Activated CD8-positive, alpha-beta memory T cell treated with anti-CD3 and anti-CD28 coated beads for 4 hours (primary cell): ENCODE results near the gene SDF2.
"Not testable (repeated sequence)": the region's sequence is repeated elsewhere in the genome, so short reads cannot be mapped to it uniquely, and the experiment has no call there.

Source experiments
- DNase-seq, 2 donors: peaks; one replicate each; pipeline ENCODE4 v3.0.0-alpha.2; 2020; ENCODE audit warnings: low read depth in 2 of 2

The SDF2 gene

DNA sequence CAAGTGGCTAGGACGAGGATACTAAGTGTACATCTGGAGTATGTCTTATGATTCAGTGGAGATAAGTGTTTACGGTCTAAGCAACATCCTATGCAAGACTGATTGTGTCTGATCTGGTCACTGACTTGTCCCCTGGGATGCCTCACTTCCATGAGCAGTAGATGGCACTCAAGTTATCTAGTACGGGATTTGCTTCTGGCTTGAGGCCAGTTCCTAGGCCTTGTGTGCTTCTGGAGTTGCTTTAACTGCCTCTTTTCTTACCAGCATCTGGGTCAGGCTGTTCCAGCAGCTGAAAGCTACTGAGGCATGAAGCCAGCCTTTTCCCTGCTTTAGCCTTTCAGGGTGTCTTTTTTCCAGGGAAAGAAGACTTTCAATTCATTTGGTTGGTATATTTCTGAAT, 23.3 kb upstream of the SDF2 start:
- no peak for DNase-seq

DNA sequence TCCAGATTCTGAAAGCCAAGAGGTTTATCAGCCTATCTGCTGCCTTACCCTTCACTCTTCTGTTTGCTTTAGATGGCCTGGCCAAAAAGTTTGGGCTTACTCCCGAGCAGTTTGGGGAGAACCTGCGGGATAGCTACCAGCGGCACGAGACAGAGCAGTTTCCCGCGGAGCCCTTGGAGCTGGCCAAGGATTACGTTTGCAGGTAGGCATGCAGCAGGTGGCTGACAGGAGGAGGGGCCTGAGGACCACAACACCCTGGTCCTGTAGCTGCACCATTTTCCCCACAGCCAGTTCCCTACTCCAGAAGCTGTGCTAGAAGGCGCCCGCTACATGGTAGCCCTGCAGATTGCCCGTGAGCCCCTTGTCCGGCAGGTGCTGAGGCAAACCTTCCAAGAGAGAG, 20.9 kb upstream of the SDF2 start:
- no peak for DNase-seq

DNA sequence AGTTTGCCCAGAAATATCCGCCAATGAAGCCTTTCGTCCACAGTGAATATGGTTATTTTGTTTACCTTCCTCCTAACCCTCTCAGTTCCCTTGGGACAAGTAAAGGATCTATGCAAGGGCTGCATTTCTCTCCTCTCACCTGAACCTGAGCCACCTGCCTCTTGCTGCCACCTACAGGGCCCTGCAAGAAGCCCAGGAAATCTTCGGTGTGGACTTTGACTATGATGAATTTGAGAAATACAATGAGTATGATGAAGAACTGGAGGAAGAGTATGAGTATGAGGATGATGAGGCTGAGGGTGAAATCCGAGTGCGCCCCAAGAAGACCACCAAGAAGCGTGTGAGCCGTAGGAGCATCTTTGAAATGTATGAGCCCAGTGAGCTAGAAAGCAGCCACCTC, 14.3 kb upstream of the SDF2 start:
- no peak for DNase-seq

DNA sequence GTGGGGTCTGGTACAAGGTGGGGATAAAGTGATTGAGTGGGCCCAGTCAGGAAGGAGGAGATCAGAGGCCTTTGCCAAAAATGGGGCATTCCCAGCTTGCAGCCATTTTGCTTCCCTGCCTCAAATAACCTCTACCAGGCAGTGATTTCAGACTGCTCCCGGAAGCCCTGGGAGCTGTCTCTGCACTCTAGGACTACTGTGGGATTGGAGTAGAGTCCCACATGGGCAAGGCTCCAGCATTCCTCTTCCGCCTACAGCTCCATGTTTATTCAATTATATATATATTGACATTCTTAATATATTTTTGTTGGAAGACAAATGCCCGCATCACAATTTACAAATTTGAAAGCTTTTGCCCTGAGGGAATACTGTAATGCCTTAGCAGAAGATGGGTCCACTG, 13.8 kb upstream of the SDF2 start:
- no peak for DNase-seq

DNA sequence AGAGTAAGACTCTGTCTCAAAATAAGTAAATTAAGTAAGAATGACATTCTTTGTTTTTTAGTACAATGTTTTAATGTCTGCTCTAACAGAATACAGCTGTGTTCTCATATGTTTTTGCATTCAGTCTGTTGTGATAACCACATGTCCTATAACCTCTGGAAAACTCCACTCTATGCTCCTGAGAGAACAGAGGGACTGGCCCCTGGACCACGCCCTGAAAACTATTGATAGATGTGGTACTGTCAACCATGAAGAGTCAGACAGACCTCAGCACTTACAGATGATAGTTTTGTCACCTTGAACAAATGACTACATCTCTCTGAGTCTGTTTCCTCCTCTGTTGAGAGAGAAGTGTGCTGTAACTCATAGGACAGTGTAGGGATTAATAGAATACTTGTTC, 8.2 kb upstream of the SDF2 start:
- no peak for DNase-seq

DNA sequence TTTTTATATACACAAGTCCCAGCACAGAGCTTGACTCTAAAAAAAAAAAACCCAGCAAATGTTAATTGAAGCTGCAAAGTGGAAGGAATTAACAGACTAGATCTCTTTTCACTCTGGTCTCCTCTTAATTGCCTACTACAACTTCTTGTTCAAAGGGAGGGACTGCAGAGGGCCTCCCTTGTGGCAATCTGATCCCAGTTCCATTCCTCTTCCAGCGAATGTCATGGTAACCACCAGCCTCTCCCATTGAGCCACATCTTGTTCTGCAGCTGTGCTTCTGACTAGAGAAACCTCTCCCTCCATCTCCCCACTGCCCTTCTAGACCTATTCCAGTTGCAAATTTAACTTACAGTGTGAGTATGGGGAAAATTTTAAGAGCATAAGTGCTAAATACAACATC, 6.2 kb upstream of the SDF2 start:
- no peak for DNase-seq

DNA sequence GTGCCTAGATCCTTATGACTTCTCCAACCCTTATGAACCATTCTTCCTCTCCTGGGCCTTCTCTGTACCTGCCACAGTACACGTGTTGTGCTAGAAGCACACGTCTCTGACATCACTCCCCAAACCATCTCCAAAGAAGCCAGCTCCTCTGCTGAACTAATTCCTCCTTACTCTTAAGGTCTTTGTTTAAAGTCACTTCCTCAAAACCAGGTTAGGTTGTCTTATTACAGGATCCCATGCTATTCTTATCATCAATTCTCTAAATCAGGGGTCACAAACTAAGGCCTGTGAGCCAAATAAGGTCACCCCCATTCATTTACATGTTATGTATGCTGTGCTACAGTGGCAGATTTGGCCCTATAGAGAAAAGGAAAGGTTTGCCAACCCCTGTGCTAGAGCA, 4.3 kb upstream of the SDF2 start:
- no peak for DNase-seq

DNA sequence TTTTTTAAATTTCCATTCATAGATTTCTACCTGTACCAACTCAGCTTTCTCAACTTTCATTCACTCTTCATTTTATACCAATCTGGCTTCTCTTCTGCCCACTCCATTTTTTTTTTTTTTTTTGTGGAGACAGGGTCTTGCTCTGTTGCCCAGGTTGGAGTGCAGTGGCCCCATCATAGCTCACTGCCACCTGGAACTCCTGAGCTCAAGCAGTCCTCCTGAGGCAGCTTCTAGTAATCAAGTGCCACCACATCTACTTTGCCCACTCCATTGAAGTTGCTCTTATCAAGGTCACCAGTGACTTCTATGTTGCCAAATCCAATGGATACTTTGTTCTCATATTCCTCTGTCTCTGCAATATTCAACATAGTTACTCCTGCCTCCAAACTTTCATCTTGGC, 2.0 kb upstream of the SDF2 start:
- DNase-seq = no peak

DNA sequence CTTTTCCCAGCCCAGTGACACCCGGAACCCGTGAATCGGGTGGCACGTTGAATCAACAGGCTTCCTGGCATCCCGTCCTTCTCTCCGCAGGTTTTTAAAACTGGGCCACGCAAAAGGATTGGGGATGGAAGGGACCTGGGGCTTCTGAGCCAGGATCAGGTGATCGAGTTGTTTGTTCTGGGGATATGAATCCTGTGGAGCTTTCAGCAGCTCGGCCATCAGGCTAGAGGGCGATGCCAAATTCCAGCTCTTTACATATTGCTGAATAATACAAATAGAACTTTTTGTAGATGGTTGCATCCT, 772 bp upstream of the SDF2 start:
- DNase-seq = no peak

DNA sequence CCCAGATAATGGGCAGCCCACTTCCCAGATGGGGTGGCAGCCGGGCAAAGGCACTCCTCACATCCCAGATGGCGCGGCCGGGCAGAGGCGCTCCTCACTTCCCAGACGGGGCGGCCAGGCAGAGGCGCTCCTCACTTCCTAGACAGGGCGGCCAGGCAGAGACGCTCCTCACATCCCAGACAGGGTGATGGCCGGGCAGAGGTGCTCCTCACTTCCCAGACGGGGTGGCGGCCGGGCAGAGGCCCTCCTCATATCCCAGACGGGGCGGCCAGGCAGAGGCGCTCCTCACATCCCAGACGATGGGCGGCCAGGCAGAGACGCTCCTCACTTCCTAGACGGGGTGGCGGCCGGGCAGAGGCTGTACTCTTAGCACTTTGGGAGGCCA, 2.2 kb downstream of the SDF2 start:
- DNase-seq = not testable (repeated sequence)

DNA sequence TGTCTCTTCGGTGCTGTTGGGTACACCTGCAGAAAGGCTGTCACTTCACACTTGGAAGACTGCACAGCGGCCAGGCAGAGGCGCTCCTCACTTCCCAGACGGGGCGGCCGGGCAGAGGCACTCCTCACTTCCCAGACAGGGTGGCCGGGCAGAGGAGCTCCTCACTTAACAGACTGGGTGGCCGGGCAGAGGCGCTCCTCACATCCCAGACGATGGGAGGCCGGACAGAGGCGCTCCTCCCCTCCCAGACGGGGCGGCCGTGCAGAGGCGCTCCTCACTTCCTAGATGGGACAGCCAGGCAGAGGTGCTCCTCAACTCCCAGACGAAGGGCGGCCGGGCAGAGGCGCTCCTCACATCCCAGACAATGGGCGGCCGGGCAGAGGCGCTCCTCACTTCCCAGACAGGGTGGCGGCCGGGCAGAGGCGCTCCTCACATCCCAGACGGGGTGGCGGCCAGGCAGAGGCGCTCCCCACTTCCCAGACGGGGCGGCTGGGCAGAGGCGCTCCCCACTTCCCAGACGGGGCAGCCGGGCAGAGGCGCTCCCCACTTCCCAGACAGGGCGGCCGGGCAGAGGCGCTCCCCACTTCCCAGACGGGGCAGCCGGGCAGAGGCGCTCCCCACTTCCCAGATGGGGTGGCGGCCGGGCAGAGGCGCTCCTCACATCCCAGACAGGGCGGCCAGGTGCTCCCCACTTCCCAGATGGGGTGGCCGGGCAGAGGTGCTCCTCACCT, 2.8 kb downstream of the SDF2 start:
- DNase-seq = not testable (repeated sequence)

DNA sequence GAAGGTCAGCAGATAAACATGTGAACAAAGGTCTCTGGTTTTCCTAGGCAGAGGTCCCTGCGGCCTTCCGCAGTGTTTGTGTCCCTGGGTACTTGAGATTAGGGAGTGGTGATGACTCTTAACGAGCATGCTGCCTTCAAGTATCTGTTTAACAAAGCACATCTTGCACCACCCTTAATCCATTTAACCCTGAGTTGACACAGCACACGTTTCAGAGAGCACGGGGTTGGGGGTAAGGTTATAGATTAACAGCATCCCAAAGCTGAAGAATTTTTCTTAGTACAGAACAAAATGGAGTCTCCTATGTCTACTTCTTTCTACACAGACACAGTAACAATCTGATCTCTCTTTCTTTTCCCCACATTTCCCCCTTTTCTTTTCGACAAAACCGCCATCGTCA, 3.4 kb downstream of the SDF2 start:
- DNase-seq = not testable (repeated sequence)

DNA sequence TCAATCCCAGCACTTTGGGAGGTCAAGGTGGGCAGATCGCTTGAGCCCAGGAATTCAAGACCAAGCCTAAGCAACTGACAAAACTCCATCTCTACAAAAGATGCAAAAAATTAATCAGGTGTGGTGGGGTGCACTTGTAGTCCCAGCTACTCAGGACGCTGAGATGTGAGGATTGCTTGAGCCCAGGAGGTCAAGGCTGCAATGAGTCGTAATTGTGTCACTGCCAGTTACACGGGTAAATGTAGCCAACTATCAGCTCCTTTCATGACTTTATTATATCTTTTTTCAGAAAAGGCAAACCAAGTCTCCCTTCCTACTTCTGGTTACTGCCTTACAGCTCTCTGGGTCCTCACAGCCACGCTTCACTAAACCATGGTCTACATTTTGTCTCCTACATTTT, 4.0 kb downstream of the SDF2 start:
- no peak for DNase-seq

DNA sequence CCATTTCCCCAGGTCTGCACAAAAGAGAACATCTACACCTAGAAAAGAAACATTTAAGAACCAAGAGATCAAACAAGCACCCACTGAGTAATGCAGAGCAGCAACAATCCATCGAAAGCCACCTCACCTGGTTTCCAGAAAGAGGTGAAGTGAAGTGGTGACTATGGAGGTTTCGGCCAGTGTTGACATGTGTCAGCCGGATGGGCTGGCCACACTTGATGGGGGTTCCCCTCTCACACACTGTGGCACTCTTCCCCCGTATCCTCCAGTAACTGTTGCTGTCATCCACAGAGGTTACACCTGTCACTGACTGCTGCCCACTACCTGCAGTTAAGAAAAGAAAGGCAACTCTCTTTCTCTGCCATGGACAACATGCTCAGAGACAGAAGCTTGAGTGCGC, 6.5 kb downstream of the SDF2 start:
- DNase-seq = no peak

DNA sequence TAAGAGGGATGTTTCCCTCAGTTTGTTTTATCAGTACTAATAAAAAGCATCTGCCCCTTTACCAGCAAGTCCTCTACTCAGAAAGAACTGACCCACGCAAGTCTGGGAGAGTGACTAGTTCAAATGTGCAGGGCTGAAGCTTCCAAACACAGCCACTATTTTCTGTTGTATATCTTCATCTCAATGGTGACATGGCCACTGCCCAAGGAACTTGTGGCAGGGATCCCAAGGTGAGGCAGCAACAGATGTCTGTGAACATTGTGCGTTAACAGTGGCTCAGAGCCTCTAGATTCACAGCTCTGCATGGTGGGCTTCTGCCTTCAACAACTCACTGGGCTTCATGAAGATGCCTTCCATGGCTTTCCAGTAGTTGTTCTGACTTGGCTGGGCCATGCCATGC, 13.0 kb downstream of the SDF2 start:
- DNase-seq = no peak

DNA sequence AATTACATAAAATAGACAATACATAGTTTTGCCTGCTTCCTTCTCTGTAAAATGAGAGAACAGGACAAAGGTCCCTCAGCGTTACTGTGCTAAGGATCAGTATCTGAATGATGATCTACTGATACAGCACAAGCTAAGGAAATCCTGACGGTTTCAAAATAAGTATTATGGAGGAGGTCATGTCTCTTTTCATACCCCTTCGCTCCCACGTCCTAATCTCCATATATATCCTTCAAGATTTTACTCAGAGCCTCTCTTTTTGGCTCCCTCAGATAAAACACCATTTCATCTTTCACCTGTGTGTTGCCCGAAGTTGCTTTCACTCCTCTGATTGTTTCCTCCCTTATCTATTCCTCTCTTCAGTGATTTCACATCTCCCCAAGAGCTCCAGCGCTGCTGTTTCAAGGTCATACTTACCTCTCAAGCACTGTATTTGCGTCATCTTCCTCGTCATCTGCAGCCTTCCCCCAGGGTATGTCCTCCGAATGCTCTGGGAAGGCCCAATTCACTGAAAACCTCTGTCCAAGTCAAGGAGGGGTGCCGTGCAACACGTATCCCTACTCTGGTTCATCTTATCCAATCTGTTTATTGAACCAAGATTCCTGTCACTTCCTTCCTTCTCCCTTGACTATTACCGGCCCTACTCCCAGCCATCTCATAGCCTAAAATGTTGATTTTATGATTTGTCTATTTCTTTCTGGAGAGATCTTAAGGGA, 15.5 kb downstream of the SDF2 start:
- no peak for DNase-seq

DNA sequence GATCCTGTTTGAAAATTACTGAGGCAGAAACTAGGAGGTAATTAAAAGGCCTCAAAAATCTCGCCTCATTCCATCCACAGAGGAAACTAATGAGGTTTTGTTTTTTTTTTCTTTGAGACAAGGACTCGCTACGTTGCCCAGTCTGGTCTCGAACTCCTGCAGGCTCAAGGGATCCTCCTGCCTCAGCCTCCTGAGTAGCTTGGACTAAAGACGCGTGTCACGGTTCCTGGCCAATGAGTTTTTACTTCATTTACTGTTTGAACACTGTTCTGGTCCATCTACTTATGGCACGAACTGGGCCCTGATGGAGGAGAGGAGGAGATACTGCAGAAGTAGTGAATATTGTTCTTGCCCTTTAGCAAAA, 16.1 kb downstream of the SDF2 start:
- no peak for DNase-seq

DNA sequence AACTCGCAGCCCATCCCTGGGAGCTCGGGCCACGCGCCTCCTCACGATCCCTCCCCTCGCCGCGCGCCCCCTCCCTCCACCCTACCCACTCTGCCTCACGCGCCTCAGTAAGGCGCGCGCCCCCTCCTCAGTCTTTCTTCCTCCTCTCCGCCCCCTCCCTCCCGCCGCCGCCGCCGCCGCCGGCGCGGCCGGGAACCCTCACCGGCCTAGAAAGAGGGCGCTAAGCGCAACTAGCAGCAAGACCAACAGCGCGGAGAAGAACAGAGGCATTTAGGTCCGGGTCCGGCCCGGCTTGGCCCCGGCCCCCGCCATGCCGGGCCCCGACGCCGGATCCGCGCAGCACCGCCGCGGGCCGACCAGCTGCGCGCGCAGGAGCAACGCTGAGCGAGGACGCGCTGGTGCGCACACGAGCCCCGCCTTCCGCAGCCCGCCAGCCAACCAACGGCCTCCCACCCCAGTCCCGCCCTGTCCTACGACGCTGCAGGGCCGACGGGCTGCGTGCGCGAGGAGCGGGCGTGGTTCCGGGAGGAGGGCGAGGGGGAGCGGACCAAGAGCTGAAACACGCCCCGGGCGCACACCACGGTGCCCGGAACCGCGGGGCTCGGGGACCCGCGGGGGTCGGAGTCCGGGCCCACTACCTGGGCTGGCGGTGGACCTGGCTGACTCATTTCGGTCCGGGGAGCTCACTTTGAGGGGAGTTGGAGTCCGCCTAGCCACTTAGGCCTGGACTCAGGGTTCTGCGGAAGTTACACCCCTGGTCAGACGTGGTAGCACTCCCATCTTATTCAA, 16.7 kb downstream of the SDF2 start, which contains the start of gene BLTP2:
Gene BLTP2 (minus strand): TSS at position 372 of the 789 bp plus-strand sequence. CDS start 102 bp downstream, at position 270.
- peak; percentile 86 to 92 for DNase-seq

DNA sequence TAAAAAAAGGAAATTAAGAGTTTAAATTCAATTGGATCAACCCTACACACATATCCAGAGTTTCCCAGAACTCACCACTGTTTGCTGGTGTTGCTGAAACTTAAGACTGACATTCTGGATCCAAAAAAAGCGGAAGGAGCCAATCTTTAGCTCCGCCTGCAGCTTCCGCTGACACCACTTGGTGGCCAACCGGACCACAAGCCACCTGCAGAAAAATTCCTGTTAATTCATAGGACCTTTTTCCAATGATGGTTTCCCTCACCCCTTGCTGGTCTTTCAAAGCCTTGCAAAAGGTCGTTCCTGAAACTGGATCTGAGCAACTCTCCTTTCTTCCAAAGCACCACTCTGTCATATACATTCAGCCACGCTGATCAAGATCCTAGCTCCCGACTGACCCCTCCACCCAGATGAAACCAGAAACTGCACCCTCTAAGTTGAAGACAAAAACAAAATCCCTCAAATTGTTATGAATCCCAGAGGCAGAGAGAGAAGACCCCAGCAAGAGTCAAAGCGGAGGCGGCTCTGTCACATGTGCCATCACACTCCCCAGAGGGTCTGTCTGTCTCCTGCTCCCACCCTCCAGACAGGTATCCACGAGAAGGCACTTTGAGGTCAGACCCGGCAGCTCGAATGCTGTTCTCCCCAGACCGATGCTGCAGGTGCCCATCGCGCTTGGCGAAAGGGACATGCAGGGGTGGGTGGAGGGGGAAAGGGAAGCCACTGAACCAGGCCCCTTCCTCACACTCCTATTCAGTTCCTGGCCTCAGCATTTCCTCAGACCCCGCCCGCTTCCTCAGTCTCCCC, 17.5 kb downstream of the SDF2 start:
- DNase-seq = no peak

DNA sequence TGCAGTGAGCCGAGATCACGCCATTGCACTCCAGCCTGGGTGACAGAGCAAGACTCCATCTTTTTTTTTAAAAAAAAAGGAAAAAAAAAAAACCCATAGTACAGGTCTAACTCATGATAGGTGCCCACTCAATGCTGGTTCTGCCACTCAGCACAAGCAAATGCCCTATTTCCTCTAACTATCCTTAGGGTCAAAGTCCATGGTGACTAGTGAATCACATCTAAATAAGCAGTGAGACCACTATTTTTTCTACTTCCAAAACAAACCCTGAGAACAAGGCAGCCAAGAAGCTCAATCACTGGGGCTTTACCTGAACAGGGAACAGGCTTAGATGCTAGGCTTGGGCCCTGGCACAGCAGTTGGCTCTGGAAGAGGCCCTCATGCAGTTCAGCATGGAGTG, 20.1 kb downstream of the SDF2 start:
- no peak for DNase-seq

DNA sequence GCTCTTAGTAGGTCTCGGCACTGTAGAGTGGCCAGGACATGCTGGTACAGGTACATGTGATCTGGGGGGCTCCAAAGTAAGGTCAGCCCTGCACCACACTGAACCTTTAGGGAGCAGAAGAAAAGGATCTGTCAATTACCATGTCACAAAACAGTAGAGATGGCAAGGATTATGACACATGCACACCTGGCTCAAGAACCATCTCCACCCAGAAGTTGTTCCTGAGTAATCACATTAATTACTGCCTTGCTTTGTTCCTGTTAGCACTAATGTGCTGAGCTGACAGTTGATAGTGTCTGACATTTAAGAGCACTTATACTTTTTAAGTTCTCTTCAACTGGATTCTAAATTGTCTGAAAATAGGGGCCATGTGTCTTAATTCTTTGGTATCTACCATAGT, 26.2 kb downstream of the SDF2 start:
- DNase-seq = no peak

DNA sequence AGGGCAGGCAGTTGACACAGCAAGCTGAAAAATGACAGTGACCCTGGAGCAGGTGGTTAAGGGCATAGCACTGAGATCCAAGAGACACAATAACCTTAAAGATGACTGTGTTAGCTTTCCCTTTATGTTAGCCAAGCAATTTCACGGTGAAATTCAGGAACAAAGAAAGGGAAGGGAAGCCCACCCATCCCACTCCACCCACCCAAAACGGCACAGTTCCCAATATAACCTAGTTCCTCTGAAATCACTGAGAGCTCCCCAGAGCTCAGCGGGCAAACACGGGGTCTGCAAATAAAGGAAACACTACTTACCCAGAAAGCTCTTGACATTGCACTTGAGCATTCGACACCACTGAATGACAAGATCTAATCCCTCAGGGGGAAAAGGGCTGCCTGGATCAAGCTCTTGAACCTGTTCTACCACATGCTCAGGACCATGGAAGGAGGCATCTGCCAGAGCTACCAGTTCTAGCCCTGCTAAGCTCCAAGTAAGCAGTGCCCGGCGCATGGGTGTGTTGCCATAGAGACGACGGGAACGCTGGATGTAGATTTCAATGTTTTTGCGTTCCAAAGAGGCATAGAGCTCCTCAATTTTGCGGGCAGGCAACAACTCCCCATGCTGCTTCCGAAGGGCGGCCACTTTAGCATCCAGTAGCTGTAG, 27.4 kb downstream of the SDF2 start:
- DNase-seq = no peak
